Erythroblast (primary cell): Measurements from ENCODE around the gene BICD2.
A peak's percentile ranks its signal among the peaks of the same experiment; 100 is the strongest.

Experiments used
- DNase-seq, 2 experiments: peaks; one replicate each; lab custom pipeline; 2025; lab: John Stamatoyannopoulos, UW
- GATA1 ChIP-seq: IDR thresholded peaks from 2 replicates; pipeline ENCODE4 v1.6.1; 2011; ENCODE audit warnings: low read depth, mild to moderate bottlenecking, control low read depth, low read length, moderate library complexity
- POLR2A ChIP-seq: IDR thresholded peaks from 2 replicates; pipeline ENCODE4 v1.6.1; 2011; ENCODE audit warnings: mild to moderate bottlenecking, low read length

The BICD2 gene

DNA sequence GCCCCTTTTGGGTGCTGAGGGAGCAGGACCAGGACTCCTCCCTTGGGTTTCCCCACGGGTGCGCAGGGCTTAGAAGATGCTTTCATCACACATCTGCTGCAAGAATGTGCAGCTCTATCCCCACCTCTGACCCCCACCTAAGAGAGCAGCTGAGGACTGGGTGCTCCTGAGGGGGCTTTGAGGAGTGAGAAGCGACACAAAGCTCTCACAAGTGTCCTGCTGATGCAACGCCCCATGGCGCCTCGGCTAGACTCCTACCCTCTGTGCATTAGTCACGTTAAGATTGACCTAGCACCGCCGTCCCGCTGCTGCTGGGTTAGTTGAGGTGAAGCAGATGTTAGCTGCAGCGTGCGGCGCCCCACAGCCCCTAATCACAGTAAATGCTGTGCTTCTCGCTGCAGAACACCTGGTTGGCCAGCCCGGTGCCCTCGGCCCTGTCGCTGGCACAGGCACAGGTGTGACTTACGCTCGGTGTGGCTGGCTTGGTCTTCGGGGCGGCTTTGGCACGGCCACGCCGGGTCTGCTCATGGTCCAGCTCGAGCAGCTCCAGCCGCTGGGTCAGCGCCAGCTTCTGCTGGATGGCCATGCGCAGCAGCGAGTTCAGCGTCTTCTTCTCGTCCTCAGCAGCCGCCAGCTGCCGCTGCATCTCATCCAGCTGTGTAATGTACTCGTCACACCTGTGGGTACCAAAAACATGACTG lies 49.7 kb downstream of the BICD2 start:
- TF ChIP-seq GATA1: no peak
- no peak for TF ChIP-seq POLR2A

DNA sequence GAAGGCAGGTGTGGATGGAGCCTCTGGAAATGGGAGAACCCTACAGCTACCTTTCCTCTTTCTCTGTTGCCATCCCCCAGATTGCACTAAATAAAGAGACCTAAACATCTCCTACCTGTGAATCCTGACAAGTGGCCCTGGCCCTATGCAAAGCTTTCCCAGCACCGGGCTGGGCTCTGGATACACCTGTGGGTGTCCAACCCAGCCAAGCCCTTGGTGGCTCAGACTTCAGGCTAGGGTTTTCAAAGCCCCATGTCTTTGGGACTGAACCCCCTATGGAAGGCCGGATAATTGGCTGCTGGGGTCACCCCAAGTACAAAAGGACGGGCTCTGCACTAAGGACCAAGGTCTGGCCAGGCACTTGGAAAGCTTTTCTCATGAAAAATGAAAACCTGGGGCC lies 50.6 kb downstream of the BICD2 start:
- TF ChIP-seq GATA1 (no peak), POLR2A (no peak)
- DNase-seq: no peak

More for the DNA sequence above, 49.7 kb downstream of the BICD2 start:
- DNase-seq: no peak

DNA sequence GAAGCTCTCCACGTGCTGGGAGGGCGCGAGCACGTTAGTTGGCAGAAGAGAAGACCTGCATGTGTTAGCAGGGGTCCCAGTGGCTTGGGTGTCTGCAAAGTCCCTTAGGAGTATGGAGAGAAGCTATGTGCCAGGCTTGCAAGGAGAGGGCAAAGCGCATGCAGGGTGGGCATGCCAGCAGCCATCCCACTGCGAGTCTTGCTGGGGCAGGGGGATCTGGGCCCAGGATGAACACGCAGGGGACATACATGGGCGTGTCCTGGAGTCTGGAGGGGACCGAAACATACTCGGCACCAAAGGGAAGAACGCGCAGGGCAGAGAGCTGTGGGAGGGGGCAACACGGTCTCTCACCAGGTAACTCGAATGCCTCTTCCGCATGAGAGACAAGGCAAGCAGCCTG lies 51.1 kb downstream of the BICD2 start:
- no peak for DNase-seq
- no peak for TF ChIP-seq POLR2A
- no peak for TF ChIP-seq GATA1

DNA sequence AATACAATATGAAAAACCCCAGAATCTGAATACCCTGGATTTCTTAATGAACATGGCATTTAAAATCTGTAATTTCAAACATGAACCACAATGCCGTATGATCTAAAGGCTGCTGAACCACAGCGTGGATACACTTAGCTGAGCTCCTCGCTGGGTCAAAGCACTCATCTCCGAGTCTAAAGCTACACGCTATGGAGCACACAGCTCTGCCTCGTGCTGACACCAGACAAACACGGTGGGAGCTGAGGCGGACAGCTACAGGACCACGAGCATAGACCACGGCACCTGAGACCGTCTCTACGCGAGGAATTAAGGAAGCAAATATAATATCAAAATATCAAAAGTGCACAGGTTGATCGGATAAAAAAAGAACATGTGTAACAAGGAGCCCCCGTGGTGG lies 51.9 kb downstream of the BICD2 start:
- no peak for DNase-seq
- TF ChIP-seq GATA1 (no peak), POLR2A (no peak)

GRCh38 chr9:92711844-92712243 lies 52.8 kb downstream of the BICD2 start:
- TF ChIP-seq GATA1 (no peak), POLR2A (no peak)
- DNase-seq: no peak

DNA sequence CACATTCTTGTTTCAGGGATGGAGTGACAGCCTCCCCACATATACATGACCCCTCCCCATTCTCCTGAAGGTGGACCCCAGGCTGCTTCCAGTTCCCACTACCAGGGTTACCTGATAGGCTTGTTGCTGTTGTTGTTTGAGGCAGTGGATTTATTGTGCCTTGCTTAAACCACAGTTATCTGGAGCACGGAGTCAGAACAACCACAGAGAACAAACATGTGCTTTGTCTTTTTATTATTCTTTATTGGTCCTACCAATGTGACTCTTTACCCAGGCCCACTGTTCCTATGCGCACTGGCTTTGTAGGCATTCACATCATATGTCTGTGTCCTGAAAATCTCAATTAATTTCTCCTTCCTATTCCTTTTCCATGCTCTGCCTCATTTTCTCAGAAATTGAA lies 53.5 kb downstream of the BICD2 start:
- no peak for DNase-seq
- TF ChIP-seq POLR2A (no peak), GATA1 (no peak)

- no peak for TF ChIP-seq POLR2A
- no peak for TF ChIP-seq GATA1
- no peak for DNase-seq
Observed at GRCh38 chr9:92710368-92710767, 54.3 kb downstream of the BICD2 start.

DNA sequence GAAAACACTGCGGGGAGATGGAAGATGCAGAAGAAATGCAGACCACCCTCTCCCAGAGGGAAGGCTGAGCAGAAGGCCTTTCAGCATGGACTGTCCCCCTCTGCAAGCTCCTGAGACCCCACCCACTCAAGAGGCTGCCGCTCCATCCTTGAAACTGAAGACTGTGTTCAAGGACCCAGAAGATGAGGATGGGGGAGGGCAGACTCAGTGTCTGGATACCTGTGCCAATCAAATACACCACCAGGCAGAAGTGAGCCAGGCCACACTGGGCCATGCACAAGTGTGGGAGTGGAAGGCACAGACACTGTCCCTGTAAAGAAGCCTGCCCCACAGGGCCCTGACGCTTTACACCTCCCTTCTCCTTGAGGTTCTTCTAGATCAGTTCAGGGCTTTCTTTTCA lies 54.7 kb downstream of the BICD2 start:
- TF ChIP-seq GATA1: no peak
- TF ChIP-seq POLR2A: no peak

GRCh38 chr9:92709240-92709639 lies 55.4 kb downstream of the BICD2 start:
- TF ChIP-seq POLR2A (no peak), GATA1 (no peak)
- DNase-seq: no peak

More for the DNA sequence above, 54.7 kb downstream of the BICD2 start:
- no peak for DNase-seq

DNA sequence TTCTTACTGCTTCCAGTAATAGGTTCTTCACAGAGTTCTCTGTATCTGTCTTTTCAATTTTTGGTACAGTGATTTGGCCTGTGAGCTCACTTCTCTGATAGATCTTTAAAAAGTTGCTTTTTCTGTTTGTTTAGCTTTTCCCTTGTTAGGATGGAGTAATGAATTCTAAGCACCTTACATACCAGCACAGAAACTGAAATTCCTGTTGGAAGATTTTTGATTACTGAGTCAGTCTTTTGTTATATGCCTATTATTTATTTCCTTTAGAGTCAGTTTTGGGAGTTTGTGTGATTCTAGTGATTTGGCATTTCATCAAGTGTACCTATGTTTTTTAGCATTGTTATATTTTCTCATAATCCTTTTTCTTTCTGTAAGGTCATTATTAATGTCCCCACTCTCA lies 57.1 kb downstream of the BICD2 start:
- no peak for TF ChIP-seq POLR2A
- no peak for TF ChIP-seq GATA1
- no peak for DNase-seq

DNA sequence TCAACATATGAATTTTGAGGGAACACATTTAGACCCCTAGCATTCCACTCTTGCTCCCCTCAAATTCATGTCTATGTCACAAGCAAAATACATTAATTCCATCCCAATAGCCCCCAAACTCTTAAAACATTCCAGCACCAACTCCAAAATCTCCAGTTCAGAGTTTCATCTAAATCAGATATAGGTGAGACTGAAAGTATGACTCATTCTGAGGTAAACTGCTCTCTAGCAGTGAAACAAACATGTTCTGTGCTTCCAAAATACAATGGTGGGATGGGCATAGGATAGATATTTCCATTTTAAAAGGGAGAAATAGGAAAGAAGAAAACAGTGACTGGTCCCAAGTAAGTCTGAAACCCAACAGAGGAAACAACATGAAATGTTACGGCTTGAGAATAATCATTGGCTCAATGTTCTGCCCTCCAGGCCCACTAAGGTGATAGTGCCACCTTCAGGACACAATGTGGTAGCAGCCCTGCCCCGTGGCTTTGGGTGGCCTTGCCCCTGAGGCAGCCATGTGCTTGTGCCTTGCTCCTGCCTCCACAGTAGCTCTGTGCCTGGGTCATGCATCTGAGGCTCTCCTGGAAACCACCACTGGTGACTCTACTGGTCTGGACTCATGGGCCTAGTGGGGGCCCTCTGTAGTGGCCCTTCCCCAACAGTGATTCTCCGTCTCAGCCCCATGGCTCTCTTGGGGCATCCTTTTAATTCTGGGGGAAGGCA lies 58.3 kb downstream of the BICD2 start:
- peak; percentile 50 to 62 for DNase-seq
- no peak for TF ChIP-seq POLR2A
- no peak for TF ChIP-seq GATA1

- TF ChIP-seq POLR2A (no peak), GATA1 (no peak)
- DNase-seq: no peak
Observed at GRCh38 chr9:92704528-92704927, 60.1 kb downstream of the BICD2 start.

DNA sequence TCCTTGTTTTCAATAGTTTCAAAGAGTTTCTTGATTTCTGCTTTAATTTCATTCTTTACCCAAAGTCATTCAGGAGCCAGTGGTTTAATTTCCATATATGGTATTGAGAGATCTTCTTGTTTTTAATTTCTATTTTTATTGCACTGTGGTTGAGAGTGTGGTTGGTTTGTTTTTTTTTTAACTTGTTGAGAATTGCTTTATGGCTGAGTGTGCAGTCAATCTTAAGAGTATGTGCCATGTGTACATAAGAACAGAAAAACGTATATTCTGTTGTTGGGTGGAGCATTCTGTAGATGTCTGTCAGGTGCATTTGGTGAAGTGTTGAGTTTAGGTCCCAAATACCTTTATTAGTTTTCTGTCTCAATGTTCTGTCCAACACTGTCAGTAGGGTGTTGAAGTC lies 68.0 kb downstream of the BICD2 start:
- no peak for DNase-seq

GRCh38 chr9:92686954-92687353 lies 77.7 kb downstream of the BICD2 start:
- TF ChIP-seq POLR2A (no peak), GATA1 (no peak)
- DNase-seq: peak; percentile 15 to 19

More for the DNA sequence above, 68.0 kb downstream of the BICD2 start:
- no peak for TF ChIP-seq GATA1
- TF ChIP-seq POLR2A: no peak
